ENCODE results near the gene WNT6. TPM values are rescaled to one million over a fixed set of nuclear protein-coding genes. Genes with fewer than 3 reads are reported as not detected.

WNT6 gene
- polyA plus RNA-seq, result 0.24 TPM
- long read RNA-seq, donor 1, result 0 reads
- long read RNA-seq, donor 2, result 0 reads
- long read RNA-seq, donor 3, result 0 reads
- long read RNA-seq, donor 4, result 0 reads
- long read RNA-seq, donor 5, result 0 reads
- long read RNA-seq, donor 6, result 0 reads
- long read RNA-seq, donor 7, result 0 reads
- long read RNA-seq, donor 8, result 0 reads
- long read RNA-seq, donor 9, result 0 reads
- long read RNA-seq, donor 10, result 0 reads
- long read RNA-seq, donor 11, result 0 reads

GRCh38 chr2:218859556-218859987 is at the start of gene WNT6:
Gene WNT6, plus strand, starts transcription at chr2:218859805. Its CDS starts 233 bp downstream, at chr2:218860038.
- Histone ChIP-seq H3K4me3 (ENCODE audit: low read length) (no peak within 1 kb of the TSS), H3K36me3 (ENCODE audit: control insufficient read depth, insufficient read depth, low read length) (no peaks in the 10 kb centered on the region), H3K4me1 (ENCODE audit: control insufficient read depth, insufficient read depth, low read length) (peaks cover 6% of the 10 kb centered on the region), H3K27ac (ENCODE audit: low read length) (no peak within 1 kb of the TSS), H3K9me3 (ENCODE audit: control insufficient read depth, low read depth, low read length) (peaks cover 4% of the 10 kb centered on the region), H3K27me3 (ENCODE audit: control insufficient read depth, insufficient read depth, low read length) (peaks cover 91% of the 10 kb centered on the region)
- no CpG with 5 or more reads among the region's 64 CpGs for WGBS (ENCODE audit: insufficient coverage, low lambda C conversion rate)
- no peak for DNase-seq

GRCh38 chr2:218810256-218810655 is 49.3 kb upstream of the WNT6 start:
- 86% methylated on average over 2 of the region's 2 CpGs for WGBS (ENCODE audit: insufficient coverage, low lambda C conversion rate)
- H3K27me3 ChIP-seq (ENCODE audit: control insufficient read depth, insufficient read depth, low read length), result no peaks in the 10 kb centered on the region
- H3K36me3 ChIP-seq (ENCODE audit: control insufficient read depth, insufficient read depth, low read length), result peaks cover 43% of the 10 kb centered on the region
- no peak overlapping the region for H3K4me3 ChIP-seq (ENCODE audit: low read length)
- no peak for DNase-seq
- H3K27ac ChIP-seq (ENCODE audit: low read length), result no peak overlapping the region
- H3K9me3 ChIP-seq (ENCODE audit: control insufficient read depth, low read depth, low read length), result no peaks in the 10 kb centered on the region
- peaks cover 24% of the 10 kb centered on the region for H3K4me1 ChIP-seq (ENCODE audit: control insufficient read depth, insufficient read depth, low read length)

- WGBS (ENCODE audit: insufficient coverage, low lambda C conversion rate), result no CpG with 5 or more reads among the region's 4 CpGs
Measured at GRCh38 chr2:218811382-218811781, 48.2 kb upstream of the WNT6 start.

GRCh38 chr2:218812096-218812815 is 47.3 kb upstream of the WNT6 start:
- no peak overlapping the region for H3K27ac ChIP-seq (ENCODE audit: low read length)
- no peaks in the 10 kb centered on the region for H3K27me3 ChIP-seq (ENCODE audit: control insufficient read depth, insufficient read depth, low read length)
- peaks cover 11% of the 10 kb centered on the region for H3K4me1 ChIP-seq (ENCODE audit: control insufficient read depth, insufficient read depth, low read length)
- no peak for DNase-seq
- H3K4me3 ChIP-seq (ENCODE audit: low read length), result no peak overlapping the region
- H3K9me3 ChIP-seq (ENCODE audit: control insufficient read depth, low read depth, low read length), result no peaks in the 10 kb centered on the region
- no CpG with 5 or more reads among the region's 21 CpGs for WGBS (ENCODE audit: insufficient coverage, low lambda C conversion rate)
- peaks cover 59% of the 10 kb centered on the region for H3K36me3 ChIP-seq (ENCODE audit: control insufficient read depth, insufficient read depth, low read length)

More at GRCh38 chr2:218811382-218811781, 48.2 kb upstream of the WNT6 start:
- H3K27me3 ChIP-seq (ENCODE audit: control insufficient read depth, insufficient read depth, low read length), result no peaks in the 10 kb centered on the region
- H3K4me3 ChIP-seq (ENCODE audit: low read length), result no peak overlapping the region
- H3K9me3 ChIP-seq (ENCODE audit: control insufficient read depth, low read depth, low read length), result no peaks in the 10 kb centered on the region
- peaks cover 55% of the 10 kb centered on the region for H3K36me3 ChIP-seq (ENCODE audit: control insufficient read depth, insufficient read depth, low read length)
- H3K4me1 ChIP-seq (ENCODE audit: control insufficient read depth, insufficient read depth, low read length), result peaks cover 15% of the 10 kb centered on the region
- no peak overlapping the region for H3K27ac ChIP-seq (ENCODE audit: low read length)
- DNase-seq, result no peak

- no CpG with 5 or more reads among the region's 5 CpGs for WGBS (ENCODE audit: insufficient coverage, low lambda C conversion rate)
- peaks cover 61% of the 10 kb centered on the region for H3K36me3 ChIP-seq (ENCODE audit: control insufficient read depth, insufficient read depth, low read length)
Measured at GRCh38 chr2:218812861-218813260, 46.7 kb upstream of the WNT6 start.

GRCh38 chr2:218813771-218814460 is 45.7 kb upstream of the WNT6 start:
- Histone ChIP-seq H3K9me3 (ENCODE audit: control insufficient read depth, low read depth, low read length) (no peaks in the 10 kb centered on the region), H3K27ac (ENCODE audit: low read length) (no peak overlapping the region), H3K4me3 (ENCODE audit: low read length) (no peak overlapping the region), H3K4me1 (ENCODE audit: control insufficient read depth, insufficient read depth, low read length) (peaks cover 11% of the 10 kb centered on the region), H3K36me3 (ENCODE audit: control insufficient read depth, insufficient read depth, low read length) (peaks cover 65% of the 10 kb centered on the region), H3K27me3 (ENCODE audit: control insufficient read depth, insufficient read depth, low read length) (no peaks in the 10 kb centered on the region)
- DNase-seq, result peak; percentile 41 to 59
- 80% methylated on average over 3 of the region's 11 CpGs for WGBS (ENCODE audit: insufficient coverage, low lambda C conversion rate)

More at GRCh38 chr2:218812861-218813260, 46.7 kb upstream of the WNT6 start:
- no peak for DNase-seq
- Histone ChIP-seq H3K27ac (ENCODE audit: low read length) (no peak overlapping the region), H3K4me1 (ENCODE audit: control insufficient read depth, insufficient read depth, low read length) (peaks cover 11% of the 10 kb centered on the region), H3K27me3 (ENCODE audit: control insufficient read depth, insufficient read depth, low read length) (no peaks in the 10 kb centered on the region), H3K9me3 (ENCODE audit: control insufficient read depth, low read depth, low read length) (no peaks in the 10 kb centered on the region), H3K4me3 (ENCODE audit: low read length) (no peak overlapping the region)

- peaks cover 66% of the 10 kb centered on the region for H3K36me3 ChIP-seq (ENCODE audit: control insufficient read depth, insufficient read depth, low read length)
- H3K9me3 ChIP-seq (ENCODE audit: control insufficient read depth, low read depth, low read length), result no peaks in the 10 kb centered on the region
- no peak overlapping the region for H3K27ac ChIP-seq (ENCODE audit: low read length)
- H3K4me1 ChIP-seq (ENCODE audit: control insufficient read depth, insufficient read depth, low read length), result peaks cover 11% of the 10 kb centered on the region
- no CpG with 5 or more reads among the region's 13 CpGs for WGBS (ENCODE audit: insufficient coverage, low lambda C conversion rate)
- no peak overlapping the region for H3K4me3 ChIP-seq (ENCODE audit: low read length)
- DNase-seq, result no peak
- no peaks in the 10 kb centered on the region for H3K27me3 ChIP-seq (ENCODE audit: control insufficient read depth, insufficient read depth, low read length)
Measured at GRCh38 chr2:218814540-218815243, 44.9 kb upstream of the WNT6 start.

- 100% methylated on average over 1 of the region's 5 CpGs for WGBS (ENCODE audit: insufficient coverage, low lambda C conversion rate)
- no peak overlapping the region for H3K27ac ChIP-seq (ENCODE audit: low read length)
- peaks cover 68% of the 10 kb centered on the region for H3K36me3 ChIP-seq (ENCODE audit: control insufficient read depth, insufficient read depth, low read length)
- no peaks in the 10 kb centered on the region for H3K9me3 ChIP-seq (ENCODE audit: control insufficient read depth, low read depth, low read length)
- DNase-seq, result no peak
- H3K4me1 ChIP-seq (ENCODE audit: control insufficient read depth, insufficient read depth, low read length), result peaks cover 11% of the 10 kb centered on the region
- no peaks in the 10 kb centered on the region for H3K27me3 ChIP-seq (ENCODE audit: control insufficient read depth, insufficient read depth, low read length)
- H3K4me3 ChIP-seq (ENCODE audit: low read length), result no peak overlapping the region
Measured at GRCh38 chr2:218815244-218815637, 44.4 kb upstream of the WNT6 start.

- Histone ChIP-seq H3K27ac (ENCODE audit: low read length) (no peak overlapping the region), H3K9me3 (ENCODE audit: control insufficient read depth, low read depth, low read length) (no peaks in the 10 kb centered on the region), H3K36me3 (ENCODE audit: control insufficient read depth, insufficient read depth, low read length) (peaks cover 72% of the 10 kb centered on the region), H3K4me1 (ENCODE audit: control insufficient read depth, insufficient read depth, low read length) (peaks cover 11% of the 10 kb centered on the region), H3K4me3 (ENCODE audit: low read length) (no peak overlapping the region), H3K27me3 (ENCODE audit: control insufficient read depth, insufficient read depth, low read length) (no peaks in the 10 kb centered on the region)
- DNase-seq, result no peak
- no CpG with 5 or more reads among the region's 4 CpGs for WGBS (ENCODE audit: insufficient coverage, low lambda C conversion rate)
Measured at GRCh38 chr2:218815649-218816048, 44.0 kb upstream of the WNT6 start.

- no peaks in the 10 kb centered on the region for H3K9me3 ChIP-seq (ENCODE audit: control insufficient read depth, low read depth, low read length)
- no peaks in the 10 kb centered on the region for H3K27me3 ChIP-seq (ENCODE audit: control insufficient read depth, insufficient read depth, low read length)
- no CpG with 5 or more reads among the region's 2 CpGs for WGBS (ENCODE audit: insufficient coverage, low lambda C conversion rate)
- no peak overlapping the region for H3K4me3 ChIP-seq (ENCODE audit: low read length)
- no peak for DNase-seq
- no peak overlapping the region for H3K27ac ChIP-seq (ENCODE audit: low read length)
- H3K36me3 ChIP-seq (ENCODE audit: control insufficient read depth, insufficient read depth, low read length), result peaks cover 74% of the 10 kb centered on the region
- H3K4me1 ChIP-seq (ENCODE audit: control insufficient read depth, insufficient read depth, low read length), result peaks cover 11% of the 10 kb centered on the region
Measured at GRCh38 chr2:218816561-218817011, 43.0 kb upstream of the WNT6 start.
